Right cardiac atrium (tissue), 5 donors: ENCODE measurements around the gene TMEM178A. TPM values are rescaled to one million over a fixed set of nuclear protein-coding genes. Genes with fewer than 3 reads are reported as not detected.
"Not testable (repeated sequence)": the region's sequence is repeated elsewhere in the genome, so short reads cannot be mapped to it uniquely, and the experiment has no call there.

Source experiments
- ATAC-seq, 2 donors: fragments of 200-7000 bp; cut with Tn5 transposase; one replicate each; pipeline versions ENCODE4 v1.8.0 to v1.9.1; 2020; ENCODE audit warnings: moderate library complexity in 2 of 2, mild to moderate bottlenecking in 1 of 2
- DNase-seq, 3 donors: peaks; one replicate each; pipeline ENCODE4 v3.0.0-alpha.2; 2020
- H3K27ac ChIP-seq: one replicate; pipeline ENCODE4 v1.5.1; 2013; ENCODE audit warnings: mild to moderate bottlenecking, low read length, control low read depth, moderate library complexity
- H3K27me3 ChIP-seq: one replicate; pipeline ENCODE4 v1.6.1; 2013; ENCODE audit not compliant: control insufficient read depth, insufficient read depth
- H3K4me1 ChIP-seq: one replicate; pipeline ENCODE4 v1.6.1; 2013; ENCODE audit warnings: low read length; ENCODE audit not compliant: control insufficient read depth, insufficient read depth
- H3K4me3 ChIP-seq: one replicate; pipeline ENCODE4 v1.5.1; 2013; ENCODE audit warnings: low read length, control low read depth
- H3K9me3 ChIP-seq: one replicate; pipeline ENCODE4 v1.6.1; 2013; ENCODE audit warnings: low read length; ENCODE audit not compliant: control insufficient read depth
- WGBS: extraction: QIAGEN DNeasy Blood & Tissue Kit; methylation state at CpG from one replicate; pipeline ENCODE4 v1.1.7; 2013; 5-methylcytosine and 5-hydroxymethylcytosine counted together
- intact Hi-C, 4 donors: fragments of 100-400 bp; cut with DNase I; formaldehyde crosslinking; loops; one replicate each; pipeline versions ENCODE4 v1.11.0 to v1.14.0; 2022 to 2023
- long read RNA-seq, 4 donors: library from polyadenylated mRNA; unstranded; transcript quantifications; one replicate each; pipeline ENCODE4 v2.0.0, GENCODE V29; 2020 to 2021
- polyA plus RNA-seq: library from polyadenylated mRNA; stranded (reverse); fragments of 200-250 nt; gene quantifications from one replicate; pipeline ENCODE4 v1.2.3, GENCODE V29; 2013
- total RNA-seq, 4 donors: library from RNA; stranded (reverse); fragmentation: NEBNext Ultra II Directional; extraction: Animal tissue kit (Norgen Biotek cat#: 25700); gene quantifications; one replicate each; pipeline ENCODE4 v1.2.1, GENCODE V29; 2021
- donor health status: healthy with polysubstance abuse.
- donor health status: DM: no; HTN: yes; CAD: no.
- donor health status: DM: no; HTN: no; CAD: no.
- donor health status: DM: no; HTN: yes; CAD: no; lungs with severe emphysema.
- donor health status: DM: yes; HTN: yes; CAD: no.

The TMEM178A gene
- total RNA-seq (1 to 10 TPM; 2.1 to 6.0 (median 3.9) TPM), polyA plus RNA-seq (5.7 TPM)
- long read RNA-seq, donor 1, partial matches to known transcripts = 0 of 6 reads
- long read RNA-seq, donor 1, other reads (novel, unspliced or antisense) = 2 of 6 reads
- long read RNA-seq, donor 2, partial matches to known transcripts = 0 of 4 reads
- long read RNA-seq, donor 2, other reads (novel, unspliced or antisense) = 1 of 4 reads
- long read RNA-seq, donor 3, partial matches to known transcripts = 0 of 1 reads
- long read RNA-seq, donor 3, other reads (novel, unspliced or antisense) = 0 of 1 reads
- long read RNA-seq, donor 4, partial matches to known transcripts = 1 of 3 reads
- long read RNA-seq, donor 4, other reads (novel, unspliced or antisense) = 0 of 3 reads

GRCh38 chr2:39665811-39666490, at the start of gene TMEM178A:
Gene TMEM178A, plus strand, starts transcription at chr2:39665917. Its CDS starts 58 bp downstream, at chr2:39665975.
- Histone ChIP-seq H3K4me1 (no peaks in the 10 kb centered on the region), H3K27me3 (no peaks in the 10 kb centered on the region), H3K9me3 (no peaks in the 10 kb centered on the region), H3K4me3 (peak within 1 kb of the TSS; percentile 81), H3K27ac (no peak within 1 kb of the TSS)
- intact Hi-C loops = no loop called here
- DNase-seq (peak in 2 of 3 donors; percentile 53 to 66), ATAC-seq (peak; percentile 44 to 71)
- WGBS = under 1% methylated on average over 90 of the region's 90 CpGs

- 90% methylated on average over 1 of the region's 1 CpG for WGBS
- ATAC-seq (no peak), DNase-seq (no peak)
- intact Hi-C loops = loop anchor here in 1 of 4 donors (10.0 kb wide), 1 partner anchor 57 kb away; no protein-coding TSS in a partner anchor
- peaks cover 2% of the 10 kb centered on the region for H3K4me1 ChIP-seq
- no peaks in the 10 kb centered on the region for H3K27me3 ChIP-seq
- H3K9me3 ChIP-seq = no peaks in the 10 kb centered on the region
- H3K4me3 ChIP-seq = no peak overlapping the region
- H3K27ac ChIP-seq = no peak overlapping the region
These were observed 47.5 kb upstream of the TMEM178A start for GRCh38 chr2:39618236-39618635.

DNA sequence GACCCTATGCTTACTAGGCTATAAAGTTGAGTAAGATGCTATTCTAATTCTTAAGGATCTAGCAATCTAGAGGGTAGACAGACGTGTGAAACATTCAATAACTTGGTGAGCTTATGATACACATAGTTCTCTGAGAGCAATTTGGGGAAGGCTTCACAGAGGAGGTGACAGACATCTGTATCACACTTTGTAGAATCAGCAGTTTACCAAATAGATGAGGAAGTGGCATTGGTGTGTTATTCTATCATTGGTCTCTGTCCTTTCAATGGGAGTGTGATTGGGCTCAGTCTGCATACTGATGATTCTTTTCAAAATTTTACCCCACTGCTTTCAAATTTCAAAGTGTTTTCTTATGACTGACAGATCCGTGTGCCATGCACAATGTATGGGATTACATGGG, 47.0 kb upstream of the TMEM178A start:
- intact Hi-C loops = loop anchor here in 1 of 4 donors (10.0 kb wide), 1 partner anchor 56 kb away; no protein-coding TSS in a partner anchor
- H3K4me1 ChIP-seq = peaks cover 2% of the 10 kb centered on the region
- no peak for ATAC-seq
- 93% methylated on average over 2 of the region's 2 CpGs for WGBS
- H3K9me3 ChIP-seq = no peaks in the 10 kb centered on the region
- DNase-seq = no peak
- no peak overlapping the region for H3K27ac ChIP-seq
- H3K4me3 ChIP-seq = no peak overlapping the region
- H3K27me3 ChIP-seq = no peaks in the 10 kb centered on the region

GRCh38 chr2:39620067-39620466, 45.6 kb upstream of the TMEM178A start:
- no peak overlapping the region for H3K27ac ChIP-seq
- 16% methylated on average over 6 of the region's 6 CpGs for WGBS
- no peak overlapping the region for H3K4me3 ChIP-seq
- DNase-seq = peak; percentile 78 to 79 (median 79)
- intact Hi-C loops = no loop called here
- no peaks in the 10 kb centered on the region for H3K27me3 ChIP-seq
- peaks cover 5% of the 10 kb centered on the region for H3K4me1 ChIP-seq
- peak; percentile 51 to 62 for ATAC-seq
- no peaks in the 10 kb centered on the region for H3K9me3 ChIP-seq

GRCh38 chr2:39621596-39621995, 44.1 kb upstream of the TMEM178A start:
- Histone ChIP-seq H3K27me3 (no peaks in the 10 kb centered on the region), H3K4me1 (peaks cover 5% of the 10 kb centered on the region), H3K27ac (no peak overlapping the region), H3K4me3 (no peak overlapping the region), H3K9me3 (no peaks in the 10 kb centered on the region)
- DNase-seq (no peak), ATAC-seq (no peak)
- intact Hi-C loops = no loop called here
- WGBS = 92% methylated on average over 2 of the region's 2 CpGs

DNA sequence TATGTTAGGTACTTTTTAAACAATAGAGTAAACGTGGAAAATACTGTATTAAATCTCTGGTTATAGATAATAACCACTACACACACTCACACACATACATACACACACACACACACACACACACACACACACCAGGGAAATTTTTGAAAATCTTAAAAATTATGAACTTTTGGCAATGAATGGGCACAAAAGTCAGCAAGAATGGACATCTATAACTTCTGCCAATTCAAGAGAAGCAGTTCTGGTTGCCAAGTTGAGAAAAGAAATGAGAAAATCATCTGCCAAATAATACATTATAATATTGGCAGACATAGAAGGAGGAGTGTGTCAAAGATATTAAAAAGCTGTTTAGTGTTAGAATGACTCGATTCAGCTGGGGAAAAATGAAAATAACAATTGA, 42.9 kb upstream of the TMEM178A start:
- Histone ChIP-seq H3K9me3 (no peaks in the 10 kb centered on the region), H3K27me3 (no peaks in the 10 kb centered on the region), H3K27ac (no peak overlapping the region), H3K4me1 (peaks cover 5% of the 10 kb centered on the region), H3K4me3 (no peak overlapping the region)
- intact Hi-C loops = no loop called here
- no peak for ATAC-seq
- 34% methylated on average over 2 of the region's 2 CpGs for WGBS
- no peak for DNase-seq

DNA sequence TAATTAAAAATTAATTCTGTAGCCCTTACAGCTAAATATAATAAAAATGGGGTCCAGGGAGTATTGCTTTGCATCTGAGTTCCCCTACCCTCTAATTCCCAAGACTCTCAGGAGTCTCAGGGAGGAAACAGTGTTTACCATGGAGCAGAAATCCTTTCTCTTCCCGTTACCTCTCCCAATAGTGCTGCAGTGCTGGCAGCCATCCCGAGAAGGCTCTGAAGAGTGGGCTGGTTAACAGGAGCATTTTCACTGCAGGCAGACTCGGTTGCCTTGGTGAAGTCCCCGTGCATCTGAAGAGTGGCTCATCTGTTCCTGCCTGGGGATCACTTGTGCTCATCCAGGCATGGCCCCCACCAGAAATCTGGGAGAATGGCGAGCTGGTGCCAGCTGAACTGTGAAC, 41.8 kb upstream of the TMEM178A start:
- no peaks in the 10 kb centered on the region for H3K27me3 ChIP-seq
- H3K9me3 ChIP-seq = no peaks in the 10 kb centered on the region
- no peak for ATAC-seq
- H3K4me1 ChIP-seq = peaks cover 5% of the 10 kb centered on the region
- no peak overlapping the region for H3K27ac ChIP-seq
- peak; percentile 31 to 76 (median 66) for DNase-seq
- no peak overlapping the region for H3K4me3 ChIP-seq
- intact Hi-C loops = no loop called here
- WGBS = 49% methylated on average over 5 of the region's 5 CpGs

DNA sequence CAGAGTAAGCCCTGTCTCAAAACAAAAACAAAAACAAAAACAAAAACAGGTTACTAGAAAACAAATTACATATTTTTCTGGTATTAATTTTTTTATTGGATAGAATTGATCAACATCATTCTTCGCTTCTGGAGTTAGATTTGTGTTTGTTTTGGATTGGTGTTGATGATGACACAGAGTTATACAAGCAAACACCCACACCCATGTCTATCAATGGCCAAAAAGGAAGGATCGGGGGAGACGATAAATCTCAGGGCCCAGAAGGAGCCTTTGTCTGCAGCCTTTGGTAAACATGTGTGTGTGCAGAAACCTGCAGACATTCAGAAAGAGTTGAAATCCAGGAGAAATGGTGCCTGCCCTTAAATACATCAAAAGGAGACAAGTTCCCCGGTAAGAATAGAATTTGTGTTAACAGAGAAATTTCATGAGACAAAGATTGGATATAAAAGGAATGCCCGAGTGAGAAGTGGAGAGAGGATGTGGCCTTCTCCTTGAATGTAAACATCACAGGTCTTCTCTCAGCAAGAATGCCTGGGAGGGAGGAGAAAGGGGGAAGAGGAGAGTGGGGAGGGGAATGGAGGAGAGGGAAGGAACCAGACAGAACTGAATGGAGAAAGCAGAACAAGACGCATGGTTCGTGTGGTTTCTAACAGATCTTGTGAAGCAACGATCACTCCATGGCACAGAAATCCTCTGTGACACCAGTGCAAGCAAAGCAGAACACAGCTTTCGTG, 40.4 kb upstream of the TMEM178A start:
- WGBS = 72% methylated on average over 9 of the region's 9 CpGs
- DNase-seq (no peak), ATAC-seq (peak in 1 of 2 donors; percentile 19)
- Histone ChIP-seq H3K4me3 (no peak overlapping the region), H3K9me3 (no peaks in the 10 kb centered on the region), H3K27ac (no peak overlapping the region), H3K27me3 (no peaks in the 10 kb centered on the region), H3K4me1 (peaks cover 5% of the 10 kb centered on the region)
- intact Hi-C loops = no loop called here

GRCh38 chr2:39625927-39626270, 39.8 kb upstream of the TMEM178A start:
- Histone ChIP-seq H3K27ac (no peak overlapping the region), H3K4me3 (no peak overlapping the region), H3K27me3 (no peaks in the 10 kb centered on the region), H3K9me3 (no peaks in the 10 kb centered on the region), H3K4me1 (peaks cover 3% of the 10 kb centered on the region)
- WGBS = 82% methylated on average over 5 of the region's 5 CpGs
- DNase-seq (no peak), ATAC-seq (no peak)
- intact Hi-C loops = no loop called here

DNA sequence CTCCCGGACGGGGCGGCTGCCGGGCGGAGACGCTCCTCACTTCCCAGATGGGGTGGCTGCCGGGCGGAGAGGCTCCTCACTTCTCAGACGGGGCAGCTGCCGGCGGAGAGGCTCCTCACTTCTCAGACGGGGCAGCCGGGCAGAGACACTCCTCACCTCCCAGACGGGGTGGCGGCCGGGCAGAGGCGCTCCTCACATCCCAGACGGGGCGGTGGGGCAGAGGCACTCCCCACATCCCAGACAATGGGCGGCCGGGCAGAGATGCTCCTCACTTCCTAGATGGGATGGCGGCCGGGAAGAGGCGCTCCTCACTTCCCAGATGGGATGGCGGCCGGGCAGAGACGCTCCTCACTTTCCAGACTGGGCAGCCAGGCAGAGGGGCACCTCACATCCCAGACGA, 37.4 kb upstream of the TMEM178A start:
- H3K27ac ChIP-seq, intact Hi-C loops, H3K9me3 ChIP-seq, H3K27me3 ChIP-seq, ATAC-seq, H3K4me1 ChIP-seq, H3K4me3 ChIP-seq: not testable (repeated sequence)
- WGBS = 99% methylated on average over 22 of the region's 28 CpGs
- DNase-seq = peak in 1 of 3 donors; percentile 55

DNA sequence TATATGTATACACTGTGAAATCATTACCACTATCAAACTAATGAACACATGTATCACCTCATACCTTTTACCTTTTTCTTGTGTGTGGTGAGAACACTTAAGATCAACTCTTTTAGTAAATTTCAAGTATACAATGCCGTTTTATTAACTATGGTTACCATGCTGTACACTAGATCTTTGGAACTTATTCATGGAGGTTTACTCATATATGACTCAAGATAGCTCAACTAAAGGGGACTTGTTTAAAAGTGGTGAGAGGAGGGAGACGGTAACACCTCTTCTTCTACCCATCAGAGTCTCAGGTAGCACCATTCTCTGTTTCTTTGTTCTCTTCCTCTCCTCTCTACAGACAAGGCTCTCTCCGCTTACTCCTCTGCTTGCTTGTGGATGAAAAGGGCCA, 36.1 kb upstream of the TMEM178A start:
- WGBS = 91% methylated on average over 3 of the region's 3 CpGs
- Histone ChIP-seq H3K4me1 (no peaks in the 10 kb centered on the region), H3K27ac (no peak overlapping the region), H3K4me3 (no peak overlapping the region), H3K27me3 (no peaks in the 10 kb centered on the region), H3K9me3 (no peaks in the 10 kb centered on the region)
- no peak for DNase-seq
- intact Hi-C loops = no loop called here
- no peak for ATAC-seq
